Endodermal cell (in vitro differentiated cells): Measurements from ENCODE around the gene ACO2. TPM values are rescaled to one million over a fixed set of nuclear protein-coding genes. Genes with fewer than 3 reads are reported as not detected.

Experiments used
- DNase-seq: peaks from one replicate; pipeline ENCODE4 v3.0.0-alpha.2; 2017
- H3K27ac ChIP-seq: 2 replicates; pipeline ENCODE4 v1.5.1; 2013; ENCODE audit warnings: mild to moderate bottlenecking, low read depth, low read length, moderate library complexity
- H3K27me3 ChIP-seq: 2 replicates; pipeline ENCODE4 v1.6.1; 2013; ENCODE audit warnings: mild to moderate bottlenecking, low read length, moderate library complexity; ENCODE audit not compliant: insufficient read depth, control insufficient read depth, poor library complexity, severe bottlenecking
- H3K36me3 ChIP-seq: 2 replicates; pipeline ENCODE4 v1.7.0; 2013; ENCODE audit warnings: mild to moderate bottlenecking, low read length, moderate library complexity; ENCODE audit not compliant: control insufficient read depth, insufficient read depth
- H3K4me1 ChIP-seq: one replicate; pipeline ENCODE4 v1.7.0; 2013; ENCODE audit warnings: low read length; ENCODE audit not compliant: control insufficient read depth, insufficient read depth
- H3K4me3 ChIP-seq: 2 replicates; pipeline ENCODE4 v1.5.1; 2013; ENCODE audit warnings: mild to moderate bottlenecking, low read length, moderate library complexity
- H3K9ac ChIP-seq: 2 replicates; pipeline ENCODE4 v1.6.1; 2013; ENCODE audit warnings: mild to moderate bottlenecking, low read length, moderate library complexity; ENCODE audit not compliant: poor library complexity, severe bottlenecking; ENCODE audit errors: extremely low read depth
- H3K9me3 ChIP-seq: 2 replicates; pipeline ENCODE4 v1.6.1; 2013; ENCODE audit warnings: mild to moderate bottlenecking, low read length, moderate library complexity; ENCODE audit not compliant: control insufficient read depth
- H3K27ac Mint-ChIP-seq: 2 replicates; pipeline ENCODE4 v1.8.0; 2020; ENCODE audit warnings: mixed read lengths
- H3K27me3 Mint-ChIP-seq: 2 replicates; pipeline ENCODE4 v1.8.0; 2021; ENCODE audit warnings: mild to moderate bottlenecking, mixed read lengths; ENCODE audit not compliant: insufficient read depth
- H3K36me3 Mint-ChIP-seq: 2 replicates; pipeline ENCODE4 v1.8.0; 2020; ENCODE audit warnings: low read depth, mixed read lengths
- H3K4me1 Mint-ChIP-seq: 2 replicates; pipeline ENCODE4 v1.8.0; 2020; ENCODE audit warnings: mixed read lengths
- H3K4me3 Mint-ChIP-seq: 2 replicates; pipeline ENCODE4 v1.8.0; 2020; ENCODE audit warnings: mild to moderate bottlenecking, moderate library complexity, mixed read lengths
- H3K9me3 Mint-ChIP-seq: 2 replicates; pipeline ENCODE4 v1.8.0; 2020; ENCODE audit warnings: mild to moderate bottlenecking, mixed read lengths
- CTCF ChIP-seq: fragments of 200-600 bp; sonication (generic); conservative IDR thresholded peaks from 2 replicates; pipeline ENCODE4 v1.5.0; 2021; ENCODE audit warnings: antibody characterized with exemption, mild to moderate bottlenecking
- WGBS, 2 experiments: methylation state at CpG; one replicate each; pipeline versions ENCODE4 v1.1.5 to v1.1.7; 2013; ENCODE audit warnings: missing lambda C conversion rate in 2 of 2, mixed read lengths in 1 of 2; ENCODE audit not compliant: insufficient coverage in 1 of 2, insufficient read length in 1 of 2; 5-methylcytosine and 5-hydroxymethylcytosine counted together
- total RNA-seq, 2 donors: library from RNA; stranded (reverse); fragmentation: NEBNext Ultra II Directional in 1 of 2; extraction: Animal tissue kit (Norgen Biotek cat#: 25700) in 1 of 2; gene quantifications; 2 replicates in 1 of 2; 3 replicates in 1 of 2; pipeline ENCODE4 v1.2.1, GENCODE V29; 2021

ACO2 gene
- total RNA-seq, 2 donors from 2014 or later = 69.0 to 82.3 TPM

- H3K4me1 ChIP-seq = no peaks in the 10 kb centered on the region
- Mint-ChIP-seq H3K36me3 (peaks cover 36% of the 10 kb centered on the region), H3K27ac (no peak overlapping the region), H3K27me3 (no peaks in the 10 kb centered on the region), H3K4me3 (no peak overlapping the region), H3K9me3 (no peaks in the 10 kb centered on the region), H3K4me1 (no peaks in the 10 kb centered on the region)
- H3K9ac ChIP-seq = no peak overlapping the region
- TF ChIP-seq CTCF = no peak
- peaks cover 21% of the 10 kb centered on the region for H3K36me3 ChIP-seq
- WGBS, 2 experiments = 92 to 93% methylated on average over 6 of the region's 6 CpGs
- H3K27me3 ChIP-seq = no peaks in the 10 kb centered on the region
- DNase-seq = no peak
- H3K27ac ChIP-seq = no peak overlapping the region
- no peak overlapping the region for H3K4me3 ChIP-seq
- H3K9me3 ChIP-seq = no peaks in the 10 kb centered on the region
These were observed 29.5 kb downstream of the ACO2 start for GRCh38 chr22:41498303-41498835.

DNA sequence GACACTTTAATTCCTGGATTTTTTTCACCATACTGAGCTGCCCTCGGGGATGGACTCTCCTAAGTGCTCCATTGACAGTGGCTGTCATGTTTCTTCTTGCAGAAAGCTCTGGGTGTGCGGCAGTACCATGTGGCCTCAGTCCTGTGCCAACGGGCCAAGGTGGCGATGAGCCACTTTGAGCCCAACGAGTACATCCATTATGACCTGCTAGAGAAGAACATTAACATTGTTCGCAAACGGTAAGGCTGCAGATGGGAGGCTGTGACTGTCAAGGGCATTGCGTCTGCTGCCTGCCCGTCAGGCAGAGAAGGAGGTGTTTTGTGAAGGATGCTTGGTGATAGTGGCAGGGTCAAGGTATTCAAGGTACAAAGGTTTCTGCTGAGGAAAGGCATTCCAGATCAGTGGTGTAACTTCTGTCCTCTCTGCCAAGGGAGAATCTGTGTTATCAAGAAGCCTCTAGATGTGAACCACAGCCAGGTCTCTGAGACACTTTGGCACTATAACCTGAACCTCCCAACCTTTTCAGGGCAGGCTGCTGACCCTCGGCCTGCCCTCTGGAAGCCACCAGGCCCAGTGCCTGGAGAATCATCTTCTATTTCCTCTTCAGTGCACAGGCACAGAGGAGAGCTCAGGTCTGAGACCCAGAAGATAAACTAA lies 30.8 kb downstream of the ACO2 start:
- H3K4me1 Mint-ChIP-seq = no peaks in the 10 kb centered on the region
- no peaks in the 10 kb centered on the region for H3K9me3 Mint-ChIP-seq
- no peak overlapping the region for H3K4me3 Mint-ChIP-seq
- H3K9me3 ChIP-seq = no peaks in the 10 kb centered on the region
- no peak for DNase-seq
- no peaks in the 10 kb centered on the region for H3K4me1 ChIP-seq
- no peaks in the 10 kb centered on the region for H3K27me3 ChIP-seq
- peaks cover 26% of the 10 kb centered on the region for H3K36me3 ChIP-seq
- 95 to 97% methylated on average over 9 to 10 of the region's 10 CpGs for WGBS, 2 experiments
- no peaks in the 10 kb centered on the region for H3K27me3 Mint-ChIP-seq
- no peak for TF ChIP-seq CTCF
- H3K27ac Mint-ChIP-seq = no peak overlapping the region
- no peak overlapping the region for H3K27ac ChIP-seq
- no peak overlapping the region for H3K9ac ChIP-seq
- H3K36me3 Mint-ChIP-seq = peaks cover 42% of the 10 kb centered on the region
- H3K4me3 ChIP-seq = no peak overlapping the region

GRCh38 chr22:41500303-41500702 lies 31.4 kb downstream of the ACO2 start:
- Histone ChIP-seq H3K27ac (no peak overlapping the region), H3K9ac (no peak overlapping the region), H3K4me1 (no peaks in the 10 kb centered on the region), H3K36me3 (peaks cover 26% of the 10 kb centered on the region), H3K4me3 (no peak overlapping the region), H3K9me3 (no peaks in the 10 kb centered on the region), H3K27me3 (no peaks in the 10 kb centered on the region)
- peaks cover 42% of the 10 kb centered on the region for H3K36me3 Mint-ChIP-seq
- H3K27ac Mint-ChIP-seq = no peak overlapping the region
- peak; percentile 27 for TF ChIP-seq CTCF
- no peaks in the 10 kb centered on the region for H3K9me3 Mint-ChIP-seq
- H3K27me3 Mint-ChIP-seq = no peaks in the 10 kb centered on the region
- no peaks in the 10 kb centered on the region for H3K4me1 Mint-ChIP-seq
- DNase-seq = no peak
- 80 to 94% methylated on average over 5 to 7 of the region's 7 CpGs for WGBS, 2 experiments
- H3K4me3 Mint-ChIP-seq = no peak overlapping the region
